Measurements from ENCODE around the gene SLC37A1. TPM values are rescaled to one million over a fixed set of nuclear protein-coding genes. Genes with fewer than 3 reads are reported as not detected.

The SLC37A1 gene
- total and polyA plus RNA-seq, 10 donors = 6.9 to 31.4 (median 23.2) TPM

GRCh38 chr21:42579456-42580075 lies 65.9 kb downstream of the SLC37A1 start:
- Histone ChIP-seq H3K4me1 (peaks cover 0 to 5% (median 0%) of the 10 kb centered on the region in 6 donors), H3K4me3 (no peak overlapping the region), H3K36me3 (peaks cover 0 to 63% (median 12%) of the 10 kb centered on the region in 6 donors), H3K9me3 (peaks cover 0 to 18% (median 15%) of the 10 kb centered on the region in 8 donors), H3K27me3 (replicated peaks in 1 of 7) (no peaks in the 10 kb centered on the region), H3K27ac (no peak overlapping the region)
- intact Hi-C loops (cut with DNase I; ENCODE audit: low total_unique reads) = no loop called here
- WGBS, 5 donors = 89 to 95% (median 90%) methylated on average over 21 to 22 of the region's 22 CpGs
- DNase-seq = peak; percentile 47
- no peak for TF ChIP-seq POLR2A (IDR thresholded peaks at IDR 0.05)
- no peak for TF ChIP-seq POLR2AphosphoS5 (IDR thresholded peaks at IDR 0.05)
- no peak for TF ChIP-seq CTCF (IDR thresholded peaks at IDR 0.05 in 8 of 11, conservative IDR thresholded peaks at IDR 0.05 in 3 of 11)

- intact Hi-C loops (cut with DNase I; ENCODE audit: low total_unique reads) = no loop called here
- DNase-seq = peak; percentile 48
- peaks cover 0 to 57% (median 6%) of the 10 kb centered on the region in 6 donors for H3K36me3 ChIP-seq
- no peaks in the 10 kb centered on the region for H3K27me3 ChIP-seq (replicated peaks in 1 of 7)
- H3K9me3 ChIP-seq = peaks cover 0 to 18% (median 15%) of the 10 kb centered on the region in 8 donors
- 87 to 94% (median 91%) methylated on average over 15 to 16 of the region's 16 CpGs for WGBS, 5 donors
- no peak overlapping the region for H3K4me3 ChIP-seq
- no peak overlapping the region for H3K27ac ChIP-seq
- peaks cover 0 to 5% (median 0%) of the 10 kb centered on the region in 6 donors for H3K4me1 ChIP-seq
- TF ChIP-seq CTCF (IDR thresholded peaks at IDR 0.05 in 8 of 11, conservative IDR thresholded peaks at IDR 0.05 in 3 of 11) = no peak
- TF ChIP-seq POLR2AphosphoS5 (IDR thresholded peaks at IDR 0.05) = no peak
- no peak for TF ChIP-seq POLR2A (IDR thresholded peaks at IDR 0.05)
These were observed 66.6 kb downstream of the SLC37A1 start for GRCh38 chr21:42580076-42580792.

- intact Hi-C loops (cut with DNase I; ENCODE audit: low total_unique reads) = no loop called here
- Histone ChIP-seq H3K27ac (peak overlapping the region in 1 of 8 donors; percentile 68), H3K4me1 (peaks cover 0 to 5% (median 0%) of the 10 kb centered on the region in 6 donors), H3K27me3 (replicated peaks in 1 of 7) (no peaks in the 10 kb centered on the region), H3K4me3 (no peak overlapping the region), H3K36me3 (peaks cover 0 to 50% (median 3%) of the 10 kb centered on the region in 6 donors), H3K9me3 (peaks cover 0 to 16% (median 13%) of the 10 kb centered on the region in 8 donors)
- peak in 1 of 3 donors; percentile 56 for TF ChIP-seq POLR2AphosphoS5 (IDR thresholded peaks at IDR 0.05)
- TF ChIP-seq POLR2A (IDR thresholded peaks at IDR 0.05) = no peak
- whole genome bisulfite sequencing, 5 donors = 91 to 93% (median 92%) methylated on average over 16 of the region's 16 CpGs
- peak; percentile 67 for DNase-seq
These were observed 67.2 kb downstream of the SLC37A1 start for GRCh38 chr21:42580793-42581321.

GRCh38 chr21:42581336-42581992 lies 67.8 kb downstream of the SLC37A1 start:
- intact Hi-C loops (cut with DNase I; ENCODE audit: low total_unique reads) = no loop called here
- Histone ChIP-seq H3K27ac (peak overlapping the region in 3 of 8 donors; percentile 29 to 68 (median 51)), H3K27me3 (replicated peaks in 1 of 7) (no peaks in the 10 kb centered on the region), H3K4me3 (no peak overlapping the region), H3K4me1 (peaks cover 0 to 5% (median 0%) of the 10 kb centered on the region in 6 donors), H3K9me3 (peaks cover 0 to 10% (median 7%) of the 10 kb centered on the region in 8 donors), H3K36me3 (peaks cover 0 to 44% (median 2%) of the 10 kb centered on the region in 6 donors)
- peak; percentile 46 for DNase-seq
- 79 to 83% (median 83%) methylated on average over 12 to 13 of the region's 13 CpGs for WGBS, 5 donors
- TF ChIP-seq POLR2AphosphoS5 (IDR thresholded peaks at IDR 0.05) = no peak
- TF ChIP-seq POLR2A (IDR thresholded peaks at IDR 0.05) = no peak
- TF ChIP-seq CTCF (IDR thresholded peaks at IDR 0.05 in 8 of 11, conservative IDR thresholded peaks at IDR 0.05 in 3 of 11) = no peak

Measured in spleen (tissue), 11 donors.